Natural killer cell (primary cell): ENCODE measurements around the gene ABHD4. TPM values are rescaled to one million over a fixed set of nuclear protein-coding genes. Genes with fewer than 3 reads are reported as not detected.

Source experiments
- ATAC-seq, 3 donors: fragments of 150-1000 bp in 2 of 3; fragments of 200-7000 bp in 1 of 3; cut with Tn5 transposase; 1 replicate in 1 of 3; 2 replicates in 2 of 3; pipeline ENCODE4 v1.10.0; 2021; ENCODE audit warnings: mild to moderate bottlenecking in 2 of 3, moderate library complexity in 2 of 3
- DNase-seq, 2 donors: peaks; one replicate each; pipeline versions ENCODE4 v3.0.0 to v3.0.0-alpha.2; 2013 to 2021; ENCODE audit warnings: mixed read lengths in 1 of 2
- H3K27ac ChIP-seq: one replicate; pipeline ENCODE4 v1.5.1; 2013; ENCODE audit warnings: mild to moderate bottlenecking, low read length
- H3K27me3 ChIP-seq: one replicate; pipeline ENCODE4 v1.6.1; 2013; ENCODE audit warnings: low read length; ENCODE audit not compliant: control insufficient read depth, insufficient read depth
- H3K36me3 ChIP-seq: one replicate; pipeline ENCODE4 v1.6.1; 2013; ENCODE audit warnings: low read length; ENCODE audit not compliant: control insufficient read depth, insufficient read depth
- H3K4me1 ChIP-seq: one replicate; pipeline ENCODE4 v1.6.1; 2013; ENCODE audit warnings: low read length; ENCODE audit not compliant: control insufficient read depth, insufficient read depth
- H3K4me3 ChIP-seq: one replicate; pipeline ENCODE4 v1.5.1; 2013; ENCODE audit warnings: low read length
- H3K9me3 ChIP-seq: one replicate; pipeline ENCODE4 v1.6.1; 2013; ENCODE audit warnings: low read length; ENCODE audit not compliant: control insufficient read depth, insufficient read depth
- H3K27ac Mint-ChIP-seq, 2 donors: one replicate each; pipeline ENCODE4 v1.8.0; 2022; ENCODE audit warnings: mild to moderate bottlenecking in 2 of 2, mixed read lengths in 2 of 2, moderate library complexity in 1 of 2
- H3K27me3 Mint-ChIP-seq, 2 donors: one replicate each; pipeline ENCODE4 v1.8.0; 2022; ENCODE audit warnings: low read depth in 2 of 2, mixed read lengths in 2 of 2
- H3K36me3 Mint-ChIP-seq: one replicate; pipeline ENCODE4 v1.8.0; 2022; ENCODE audit warnings: mixed read lengths
- H3K4me1 Mint-ChIP-seq, 2 donors: one replicate each; pipeline ENCODE4 v1.8.0; 2022; ENCODE audit warnings: mixed read lengths in 2 of 2
- H3K4me3 Mint-ChIP-seq: one replicate; pipeline ENCODE4 v1.8.0; 2022; ENCODE audit warnings: mild to moderate bottlenecking, moderate library complexity, mixed read lengths
- H3K9me3 Mint-ChIP-seq, 2 donors: one replicate each; pipeline ENCODE4 v1.8.0; 2022; ENCODE audit warnings: mixed read lengths in 2 of 2
- whole genome bisulfite sequencing: methylation state at CpG from one replicate; pipeline ENCODE4 v1.1.7; 2013; ENCODE audit warnings: missing lambda C conversion rate; ENCODE audit not compliant: insufficient coverage; 5-methylcytosine and 5-hydroxymethylcytosine counted together
- intact Hi-C: fragments of 100-400 bp; cut with micrococcal nuclease; formaldehyde crosslinking; loops from one replicate; pipeline ENCODE4 v1.14.2; 2022
- total RNA-seq, 4 donors: library from RNA; stranded (reverse); fragments of 120-200 nt in 1 of 4; gene quantifications; one replicate each; pipeline versions ENCODE4 v1.2.3 to v1.2.4, GENCODE V29; 2013 to 2022
- TF ChIP-seq, protein P1 (sequence below): fragments of 200-600 bp; IDR thresholded peaks from one replicate; pipeline ENCODE4 v1.8.0; 2022; ENCODE audit warnings: antibody characterized with exemption

The ABHD4 gene
- total RNA-seq, 3 donors from 2014 or later (not counting 1 experiment from before 2014, with no cell fraction given): 29.7 to 39.3 (median 30.2) TPM

DNA sequence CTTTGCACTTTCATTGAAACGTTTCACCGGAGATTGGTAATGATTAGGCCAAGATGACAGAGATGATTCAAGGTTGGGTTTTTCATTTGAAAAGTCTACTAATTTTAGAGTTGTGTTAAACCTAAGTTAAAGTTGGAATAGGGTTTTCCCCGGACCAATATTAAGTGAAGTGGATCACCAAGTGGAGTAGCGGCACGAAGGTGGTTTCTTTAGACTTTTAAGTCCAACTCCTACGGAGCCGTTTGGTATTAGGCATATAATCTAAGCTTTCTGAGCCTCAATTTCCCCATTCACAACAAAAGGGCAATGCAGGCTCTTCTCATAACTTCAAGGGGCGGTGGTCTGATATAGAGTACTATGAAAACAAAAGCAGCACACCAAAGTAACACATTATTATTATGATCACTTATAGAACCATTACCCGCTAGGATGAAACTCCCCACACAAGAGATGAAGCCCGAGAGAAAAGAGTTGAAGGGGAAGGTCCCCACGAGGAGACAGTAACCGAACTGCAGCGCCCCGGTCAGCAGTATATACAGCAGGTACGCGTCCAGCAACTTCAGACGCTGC lies 9.5 kb upstream of the ABHD4 start:
- H3K9me3 Mint-ChIP-seq: no peaks in the 10 kb centered on the region
- H3K27ac ChIP-seq: peak overlapping the region; percentile 97
- no peaks in the 10 kb centered on the region for H3K9me3 ChIP-seq
- intact Hi-C loops: loop anchor here (1.0 to 5.0 kb wide), 8 partner anchors 10 to 507 kb away; partner anchors contain the start of genes ABHD4, ACIN1, C14orf119 and LRP10
- under 1% methylated on average over 14 of the region's 17 CpGs for WGBS
- H3K27me3 ChIP-seq: no peaks in the 10 kb centered on the region
- no peaks in the 10 kb centered on the region for H3K36me3 Mint-ChIP-seq
- peaks cover 51 to 53% of the 10 kb centered on the region in 2 donors for H3K4me1 Mint-ChIP-seq
- H3K4me3 ChIP-seq: peak overlapping the region; percentile 80
- H3K27me3 Mint-ChIP-seq: peaks cover 7 to 10% of the 10 kb centered on the region in 2 donors
- DNase-seq (peak in 1 of 2 donors; percentile 64), ATAC-seq (no peak)
- peak overlapping the region; percentile 90 for H3K4me3 Mint-ChIP-seq
- H3K27ac Mint-ChIP-seq: peak overlapping the region; percentile 97 to 99
- peaks cover 2% of the 10 kb centered on the region for H3K36me3 ChIP-seq
- TF ChIP-seq, protein P1, sequence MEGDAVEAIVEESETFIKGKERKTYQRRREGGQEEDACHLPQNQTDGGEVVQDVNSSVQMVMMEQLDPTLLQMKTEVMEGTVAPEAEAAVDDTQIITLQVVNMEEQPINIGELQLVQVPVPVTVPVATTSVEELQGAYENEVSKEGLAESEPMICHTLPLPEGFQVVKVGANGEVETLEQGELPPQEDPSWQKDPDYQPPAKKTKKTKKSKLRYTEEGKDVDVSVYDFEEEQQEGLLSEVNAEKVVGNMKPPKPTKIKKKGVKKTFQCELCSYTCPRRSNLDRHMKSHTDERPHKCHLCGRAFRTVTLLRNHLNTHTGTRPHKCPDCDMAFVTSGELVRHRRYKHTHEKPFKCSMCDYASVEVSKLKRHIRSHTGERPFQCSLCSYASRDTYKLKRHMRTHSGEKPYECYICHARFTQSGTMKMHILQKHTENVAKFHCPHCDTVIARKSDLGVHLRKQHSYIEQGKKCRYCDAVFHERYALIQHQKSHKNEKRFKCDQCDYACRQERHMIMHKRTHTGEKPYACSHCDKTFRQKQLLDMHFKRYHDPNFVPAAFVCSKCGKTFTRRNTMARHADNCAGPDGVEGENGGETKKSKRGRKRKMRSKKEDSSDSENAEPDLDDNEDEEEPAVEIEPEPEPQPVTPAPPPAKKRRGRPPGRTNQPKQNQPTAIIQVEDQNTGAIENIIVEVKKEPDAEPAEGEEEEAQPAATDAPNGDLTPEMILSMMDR: no peak
- peaks cover 21% of the 10 kb centered on the region for H3K4me1 ChIP-seq

DNA sequence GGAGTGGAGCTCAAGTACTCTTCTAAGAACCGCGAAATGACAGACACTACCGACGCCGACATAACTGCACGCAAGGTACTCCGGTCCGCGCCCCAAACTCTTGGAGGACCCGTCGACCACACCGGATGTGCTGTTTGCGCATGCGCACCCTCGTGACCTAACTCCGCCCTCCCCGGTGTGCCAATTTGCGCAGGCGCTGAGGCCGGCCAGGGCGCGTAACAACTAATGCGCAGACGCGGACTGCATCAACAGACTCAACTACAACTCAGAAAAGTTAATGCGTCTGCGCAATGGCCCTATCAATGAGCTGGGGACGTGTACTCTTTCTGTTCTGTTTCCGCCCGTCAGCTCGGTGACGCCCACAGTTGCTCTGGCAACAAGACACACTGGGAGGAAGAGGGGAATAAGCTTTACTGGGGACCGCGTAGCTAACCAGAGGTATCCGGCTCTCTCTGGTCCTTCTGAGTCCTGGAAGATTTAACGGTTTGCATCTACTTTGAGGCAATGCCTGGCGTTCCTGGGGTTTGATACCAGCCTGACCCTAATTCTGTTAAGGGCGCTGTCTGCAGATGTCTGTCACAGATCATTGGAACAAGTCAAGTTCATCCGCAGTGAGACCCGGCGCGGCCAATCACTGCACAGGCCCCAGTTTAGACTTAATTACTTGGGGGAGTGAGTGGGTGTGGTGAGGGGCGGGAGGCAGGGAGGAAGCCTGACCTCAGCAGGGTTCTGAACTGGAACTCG lies 8.8 kb upstream of the ABHD4 start, which contains the start of gene DAD1:
Gene DAD1 (minus strand): TSS at position 129 of the 744 bp plus-strand sequence. CDS start 67 bp downstream, at position 62.
- peak; percentile 100 for DNase-seq
- Mint-ChIP-seq H3K9me3 (no peaks in the 10 kb centered on the region), H3K36me3 (no peaks in the 10 kb centered on the region), H3K27ac (peak within 1 kb of the TSS; percentile 97 to 99), H3K27me3 (peaks cover 13 to 17% of the 10 kb centered on the region in 2 donors), H3K4me3 (peak within 1 kb of the TSS; percentile 90), H3K4me1 (peaks cover 45 to 47% of the 10 kb centered on the region in 2 donors)
- under 1% methylated on average over 44 of the region's 44 CpGs for WGBS
- H3K4me1 ChIP-seq: peaks cover 19% of the 10 kb centered on the region
- ATAC-seq: peak; percentile 86 to 96 (median 90)
- TF ChIP-seq, protein P1: no peak
- intact Hi-C loops: loop anchor here (1.0 to 5.0 kb wide), 8 partner anchors 9 to 506 kb away; partner anchors contain the start of genes ABHD4, ACIN1, C14orf119 and LRP10
- H3K27ac ChIP-seq: peak within 1 kb of the TSS; percentile 97
- H3K36me3 ChIP-seq: peaks cover 2% of the 10 kb centered on the region
- peak within 1 kb of the TSS; percentile 80 for H3K4me3 ChIP-seq
- no peaks in the 10 kb centered on the region for H3K27me3 ChIP-seq
- no peaks in the 10 kb centered on the region for H3K9me3 ChIP-seq

- Histone ChIP-seq H3K9me3 (no peaks in the 10 kb centered on the region), H3K4me1 (peaks cover 12% of the 10 kb centered on the region), H3K36me3 (no peaks in the 10 kb centered on the region), H3K27ac (no peak overlapping the region), H3K4me3 (no peak overlapping the region), H3K27me3 (no peaks in the 10 kb centered on the region)
- Mint-ChIP-seq H3K27me3 (peaks cover 21 to 31% of the 10 kb centered on the region in 2 donors), H3K4me3 (no peak overlapping the region), H3K36me3 (no peaks in the 10 kb centered on the region), H3K4me1 (peaks cover 24 to 27% of the 10 kb centered on the region in 2 donors), H3K27ac (no peak overlapping the region), H3K9me3 (no peaks in the 10 kb centered on the region)
- intact Hi-C loops: no loop called here
- ATAC-seq: no peak
- no peak for DNase-seq
- WGBS: 79% methylated on average over 3 of the region's 3 CpGs
- TF ChIP-seq, protein P1: no peak
These were observed 4.9 kb upstream of the ABHD4 start for GRCh38 chr14:22593189-22593588.
